Adipocyte (in vitro differentiated cells): Measurements from ENCODE around the gene MAGEE1.

ENCODE experiments used
- DNase-seq: peaks from one replicate; pipeline ENCODE4 v3.0.0-alpha.2; 2015; ENCODE audit warnings: low read depth
- H3K27me3 ChIP-seq: replicated peaks from 2 replicates; pipeline ENCODE4 v1.7.0; 2013; ENCODE audit warnings: mild to moderate bottlenecking, low read length, moderate library complexity; ENCODE audit not compliant: control insufficient read depth, insufficient read depth
- H3K36me3 ChIP-seq: 2 replicates; pipeline ENCODE4 v1.7.0; 2013; ENCODE audit warnings: low read length, mild to moderate bottlenecking, moderate library complexity; ENCODE audit not compliant: control insufficient read depth, insufficient read depth, severe bottlenecking
- H3K4me1 ChIP-seq: 2 replicates; pipeline ENCODE4 v1.7.0; 2013; ENCODE audit warnings: mild to moderate bottlenecking, low read length, moderate library complexity; ENCODE audit not compliant: control insufficient read depth, insufficient read depth
- H3K4me3 ChIP-seq: 2 replicates; pipeline ENCODE4 v1.7.0; 2013; ENCODE audit warnings: mild to moderate bottlenecking, low read length, moderate library complexity
- H3K9ac ChIP-seq: 2 replicates; pipeline ENCODE4 v1.7.0; 2013; ENCODE audit warnings: mild to moderate bottlenecking, low read length, moderate library complexity
- H3K9me3 ChIP-seq: 2 replicates; pipeline ENCODE4 v1.7.0; 2013; ENCODE audit warnings: mild to moderate bottlenecking, low read length, moderate library complexity; ENCODE audit not compliant: control insufficient read depth

Gene MAGEE1, protein sequence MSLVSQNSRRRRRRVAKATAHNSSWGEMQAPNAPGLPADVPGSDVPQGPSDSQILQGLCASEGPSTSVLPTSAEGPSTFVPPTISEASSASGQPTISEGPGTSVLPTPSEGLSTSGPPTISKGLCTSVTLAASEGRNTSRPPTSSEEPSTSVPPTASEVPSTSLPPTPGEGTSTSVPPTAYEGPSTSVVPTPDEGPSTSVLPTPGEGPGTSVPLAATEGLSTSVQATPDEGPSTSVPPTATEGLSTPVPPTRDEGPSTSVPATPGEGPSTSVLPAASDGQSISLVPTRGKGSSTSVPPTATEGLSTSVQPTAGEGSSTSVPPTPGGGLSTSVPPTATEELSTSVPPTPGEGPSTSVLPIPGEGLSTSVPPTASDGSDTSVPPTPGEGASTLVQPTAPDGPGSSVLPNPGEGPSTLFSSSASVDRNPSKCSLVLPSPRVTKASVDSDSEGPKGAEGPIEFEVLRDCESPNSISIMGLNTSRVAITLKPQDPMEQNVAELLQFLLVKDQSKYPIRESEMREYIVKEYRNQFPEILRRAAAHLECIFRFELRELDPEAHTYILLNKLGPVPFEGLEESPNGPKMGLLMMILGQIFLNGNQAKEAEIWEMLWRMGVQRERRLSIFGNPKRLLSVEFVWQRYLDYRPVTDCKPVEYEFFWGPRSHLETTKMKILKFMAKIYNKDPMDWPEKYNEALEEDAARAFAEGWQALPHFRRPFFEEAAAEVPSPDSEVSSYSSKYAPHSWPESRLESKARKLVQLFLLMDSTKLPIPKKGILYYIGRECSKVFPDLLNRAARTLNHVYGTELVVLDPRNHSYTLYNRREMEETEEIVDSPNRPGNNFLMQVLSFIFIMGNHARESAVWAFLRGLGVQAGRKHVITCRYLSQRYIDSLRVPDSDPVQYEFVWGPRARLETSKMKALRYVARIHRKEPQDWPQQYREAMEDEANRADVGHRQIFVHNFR

GRCh38 chrX:76427560-76428242 lies at the start of gene MAGEE1:
TSS of gene MAGEE1 (plus strand) at chrX:76427710. CDS start at chrX:76427931, 221 bp downstream.
- H3K4me1 ChIP-seq = no peaks in the 10 kb centered on the region
- H3K9ac ChIP-seq = peak within 1 kb of the TSS; percentile 83
- no peaks in the 10 kb centered on the region for H3K9me3 ChIP-seq
- H3K27me3 ChIP-seq = peaks cover 11% of the 10 kb centered on the region
- H3K36me3 ChIP-seq = no peaks in the 10 kb centered on the region
- peak within 1 kb of the TSS; percentile 86 for H3K4me3 ChIP-seq
- DNase-seq = peak; percentile 80

DNA sequence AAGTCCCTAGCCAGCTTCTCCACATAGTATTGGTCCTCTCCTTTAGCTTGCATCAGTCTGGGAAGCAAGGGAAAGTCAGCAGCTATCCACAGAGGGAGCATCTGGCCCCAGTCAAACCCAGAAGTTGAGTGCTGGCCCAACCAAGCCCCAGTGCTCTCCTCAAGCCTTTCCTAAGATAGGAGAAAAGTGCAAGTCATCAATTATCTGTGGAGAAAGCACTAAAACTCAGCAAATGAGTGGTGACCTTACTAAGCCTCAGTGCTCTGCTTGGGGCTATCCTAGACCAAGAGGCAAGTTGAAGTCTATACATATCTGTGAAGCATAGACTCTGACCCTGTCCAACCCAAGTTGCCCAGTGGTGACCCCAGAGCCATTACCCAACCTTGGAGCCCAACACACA lies 28.5 kb upstream of the MAGEE1 start:
- Histone ChIP-seq H3K27me3 (no peaks in the 10 kb centered on the region), H3K4me1 (no peaks in the 10 kb centered on the region), H3K9me3 (peaks cover 9% of the 10 kb centered on the region), H3K4me3 (no peak overlapping the region), H3K36me3 (no peaks in the 10 kb centered on the region), H3K9ac (no peak overlapping the region)
- DNase-seq = no peak

- peaks cover 3% of the 10 kb centered on the region for H3K27me3 ChIP-seq
- no peaks in the 10 kb centered on the region for H3K4me1 ChIP-seq
- no peak overlapping the region for H3K9ac ChIP-seq
- H3K4me3 ChIP-seq = no peak overlapping the region
- DNase-seq = no peak
- H3K9me3 ChIP-seq = no peaks in the 10 kb centered on the region
- no peaks in the 10 kb centered on the region for H3K36me3 ChIP-seq
Measured at GRCh38 chrX:76407795-76408194, 19.7 kb upstream of the MAGEE1 start.

- Histone ChIP-seq H3K27me3 (peaks cover 20% of the 10 kb centered on the region), H3K9me3 (no peaks in the 10 kb centered on the region), H3K36me3 (no peaks in the 10 kb centered on the region), H3K9ac (no peak overlapping the region), H3K4me3 (no peak overlapping the region), H3K4me1 (no peaks in the 10 kb centered on the region)
- DNase-seq = no peak
Measured at GRCh38 chrX:76420237-76420636, 7.3 kb upstream of the MAGEE1 start.

GRCh38 chrX:76428243-76429130 lies 977 bp downstream of the MAGEE1 start:
- peak; percentile 1 for DNase-seq

DNA sequence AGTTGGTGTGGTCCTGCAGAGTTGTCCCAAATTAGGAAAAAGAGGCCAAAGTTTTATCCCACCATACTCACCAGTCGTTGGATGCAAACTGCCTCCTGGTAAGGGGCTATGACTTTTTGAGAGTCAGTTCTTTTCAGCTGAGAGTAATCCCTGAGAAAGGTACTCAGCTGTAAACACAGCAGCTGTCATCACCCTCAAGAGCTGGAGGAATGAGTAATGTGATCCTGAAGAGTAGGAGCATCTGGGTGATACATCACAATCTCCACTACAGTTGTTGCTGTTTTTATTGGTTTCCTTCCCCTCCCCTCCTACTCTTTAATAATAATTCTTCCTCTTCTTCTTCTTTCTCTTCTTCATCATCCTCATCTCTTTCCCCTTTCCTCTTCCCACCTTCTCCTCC lies 5.7 kb downstream of the MAGEE1 start:
- Histone ChIP-seq H3K4me1 (no peaks in the 10 kb centered on the region), H3K4me3 (no peak overlapping the region), H3K27me3 (no peaks in the 10 kb centered on the region), H3K36me3 (no peaks in the 10 kb centered on the region), H3K9ac (no peak overlapping the region), H3K9me3 (no peaks in the 10 kb centered on the region)
- DNase-seq = no peak

More at GRCh38 chrX:76428243-76429130, 977 bp downstream of the MAGEE1 start:
- peak overlapping the region; percentile 86 for H3K4me3 ChIP-seq
- peak overlapping the region; percentile 83 for H3K9ac ChIP-seq
- no peaks in the 10 kb centered on the region for H3K4me1 ChIP-seq
- H3K36me3 ChIP-seq = no peaks in the 10 kb centered on the region
- H3K27me3 ChIP-seq = peaks cover 11% of the 10 kb centered on the region
- H3K9me3 ChIP-seq = no peaks in the 10 kb centered on the region

- DNase-seq = no peak
- Histone ChIP-seq H3K4me1 (no peaks in the 10 kb centered on the region), H3K9ac (no peak overlapping the region)
Measured at GRCh38 chrX:76434103-76434741, 6.7 kb downstream of the MAGEE1 start.

DNA sequence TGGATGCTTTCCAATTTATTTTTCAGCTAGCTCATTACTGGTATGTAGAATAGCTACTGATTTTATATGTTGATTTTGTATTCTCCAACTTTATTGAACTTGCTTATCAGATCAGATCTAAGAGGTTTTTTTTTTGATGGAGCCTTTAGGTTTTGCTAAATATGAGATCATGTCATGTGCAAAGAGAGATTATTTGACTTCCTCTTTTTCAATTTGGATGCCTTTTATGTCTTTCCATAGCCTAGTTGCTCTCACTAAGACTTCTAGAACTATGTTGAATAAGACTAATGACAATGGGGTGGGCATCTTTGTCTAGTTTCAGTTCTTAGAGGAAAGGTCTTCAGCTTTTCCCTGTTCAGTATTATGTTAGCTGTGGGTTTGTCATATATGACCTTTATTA lies 11.7 kb downstream of the MAGEE1 start:
- no peaks in the 10 kb centered on the region for H3K36me3 ChIP-seq
- no peak overlapping the region for H3K9ac ChIP-seq
- peaks cover 27% of the 10 kb centered on the region for H3K9me3 ChIP-seq
- no peaks in the 10 kb centered on the region for H3K27me3 ChIP-seq
- H3K4me1 ChIP-seq = no peaks in the 10 kb centered on the region
- H3K4me3 ChIP-seq = no peak overlapping the region
- DNase-seq = no peak

More at GRCh38 chrX:76434103-76434741, 6.7 kb downstream of the MAGEE1 start:
- H3K27me3 ChIP-seq = no peaks in the 10 kb centered on the region
- no peaks in the 10 kb centered on the region for H3K36me3 ChIP-seq
- H3K9me3 ChIP-seq = no peaks in the 10 kb centered on the region
- H3K4me3 ChIP-seq = no peak overlapping the region

- Histone ChIP-seq H3K36me3 (no peaks in the 10 kb centered on the region), H3K9ac (no peak overlapping the region), H3K4me1 (no peaks in the 10 kb centered on the region), H3K4me3 (no peak overlapping the region), H3K9me3 (no peaks in the 10 kb centered on the region), H3K27me3 (peaks cover 8% of the 10 kb centered on the region)
- no peak for DNase-seq
Measured at GRCh38 chrX:76453737-76454406, 26.4 kb downstream of the MAGEE1 start.
